ENCODE measurements around the gene ANO3. TPM values are rescaled to one million over a fixed set of nuclear protein-coding genes. Genes with fewer than 3 reads are reported as not detected.

ANO3 gene
- total and polyA plus RNA-seq, 2 experiments from 2014 or later: not detected

DNA sequence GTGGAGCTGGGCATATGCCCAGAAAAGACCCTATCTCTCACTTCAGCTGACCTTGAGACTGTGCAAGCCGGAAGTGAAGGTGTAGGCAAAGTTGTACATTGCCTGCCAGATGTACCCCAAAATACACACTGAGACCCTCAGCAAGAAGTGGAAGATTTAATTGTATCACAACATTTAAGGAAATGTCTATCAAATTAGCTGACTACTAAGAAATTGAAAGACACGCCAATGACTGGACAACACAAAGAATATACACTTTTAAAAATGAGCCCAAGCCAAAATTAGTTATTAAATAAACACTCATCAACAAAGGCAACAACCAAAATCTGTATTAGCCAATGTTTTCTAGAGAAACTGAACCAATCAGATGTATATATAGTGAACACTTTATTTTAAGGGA is 7.7 kb upstream of the ANO3 start (continued):
- TF ChIP-seq, protein P1, sequence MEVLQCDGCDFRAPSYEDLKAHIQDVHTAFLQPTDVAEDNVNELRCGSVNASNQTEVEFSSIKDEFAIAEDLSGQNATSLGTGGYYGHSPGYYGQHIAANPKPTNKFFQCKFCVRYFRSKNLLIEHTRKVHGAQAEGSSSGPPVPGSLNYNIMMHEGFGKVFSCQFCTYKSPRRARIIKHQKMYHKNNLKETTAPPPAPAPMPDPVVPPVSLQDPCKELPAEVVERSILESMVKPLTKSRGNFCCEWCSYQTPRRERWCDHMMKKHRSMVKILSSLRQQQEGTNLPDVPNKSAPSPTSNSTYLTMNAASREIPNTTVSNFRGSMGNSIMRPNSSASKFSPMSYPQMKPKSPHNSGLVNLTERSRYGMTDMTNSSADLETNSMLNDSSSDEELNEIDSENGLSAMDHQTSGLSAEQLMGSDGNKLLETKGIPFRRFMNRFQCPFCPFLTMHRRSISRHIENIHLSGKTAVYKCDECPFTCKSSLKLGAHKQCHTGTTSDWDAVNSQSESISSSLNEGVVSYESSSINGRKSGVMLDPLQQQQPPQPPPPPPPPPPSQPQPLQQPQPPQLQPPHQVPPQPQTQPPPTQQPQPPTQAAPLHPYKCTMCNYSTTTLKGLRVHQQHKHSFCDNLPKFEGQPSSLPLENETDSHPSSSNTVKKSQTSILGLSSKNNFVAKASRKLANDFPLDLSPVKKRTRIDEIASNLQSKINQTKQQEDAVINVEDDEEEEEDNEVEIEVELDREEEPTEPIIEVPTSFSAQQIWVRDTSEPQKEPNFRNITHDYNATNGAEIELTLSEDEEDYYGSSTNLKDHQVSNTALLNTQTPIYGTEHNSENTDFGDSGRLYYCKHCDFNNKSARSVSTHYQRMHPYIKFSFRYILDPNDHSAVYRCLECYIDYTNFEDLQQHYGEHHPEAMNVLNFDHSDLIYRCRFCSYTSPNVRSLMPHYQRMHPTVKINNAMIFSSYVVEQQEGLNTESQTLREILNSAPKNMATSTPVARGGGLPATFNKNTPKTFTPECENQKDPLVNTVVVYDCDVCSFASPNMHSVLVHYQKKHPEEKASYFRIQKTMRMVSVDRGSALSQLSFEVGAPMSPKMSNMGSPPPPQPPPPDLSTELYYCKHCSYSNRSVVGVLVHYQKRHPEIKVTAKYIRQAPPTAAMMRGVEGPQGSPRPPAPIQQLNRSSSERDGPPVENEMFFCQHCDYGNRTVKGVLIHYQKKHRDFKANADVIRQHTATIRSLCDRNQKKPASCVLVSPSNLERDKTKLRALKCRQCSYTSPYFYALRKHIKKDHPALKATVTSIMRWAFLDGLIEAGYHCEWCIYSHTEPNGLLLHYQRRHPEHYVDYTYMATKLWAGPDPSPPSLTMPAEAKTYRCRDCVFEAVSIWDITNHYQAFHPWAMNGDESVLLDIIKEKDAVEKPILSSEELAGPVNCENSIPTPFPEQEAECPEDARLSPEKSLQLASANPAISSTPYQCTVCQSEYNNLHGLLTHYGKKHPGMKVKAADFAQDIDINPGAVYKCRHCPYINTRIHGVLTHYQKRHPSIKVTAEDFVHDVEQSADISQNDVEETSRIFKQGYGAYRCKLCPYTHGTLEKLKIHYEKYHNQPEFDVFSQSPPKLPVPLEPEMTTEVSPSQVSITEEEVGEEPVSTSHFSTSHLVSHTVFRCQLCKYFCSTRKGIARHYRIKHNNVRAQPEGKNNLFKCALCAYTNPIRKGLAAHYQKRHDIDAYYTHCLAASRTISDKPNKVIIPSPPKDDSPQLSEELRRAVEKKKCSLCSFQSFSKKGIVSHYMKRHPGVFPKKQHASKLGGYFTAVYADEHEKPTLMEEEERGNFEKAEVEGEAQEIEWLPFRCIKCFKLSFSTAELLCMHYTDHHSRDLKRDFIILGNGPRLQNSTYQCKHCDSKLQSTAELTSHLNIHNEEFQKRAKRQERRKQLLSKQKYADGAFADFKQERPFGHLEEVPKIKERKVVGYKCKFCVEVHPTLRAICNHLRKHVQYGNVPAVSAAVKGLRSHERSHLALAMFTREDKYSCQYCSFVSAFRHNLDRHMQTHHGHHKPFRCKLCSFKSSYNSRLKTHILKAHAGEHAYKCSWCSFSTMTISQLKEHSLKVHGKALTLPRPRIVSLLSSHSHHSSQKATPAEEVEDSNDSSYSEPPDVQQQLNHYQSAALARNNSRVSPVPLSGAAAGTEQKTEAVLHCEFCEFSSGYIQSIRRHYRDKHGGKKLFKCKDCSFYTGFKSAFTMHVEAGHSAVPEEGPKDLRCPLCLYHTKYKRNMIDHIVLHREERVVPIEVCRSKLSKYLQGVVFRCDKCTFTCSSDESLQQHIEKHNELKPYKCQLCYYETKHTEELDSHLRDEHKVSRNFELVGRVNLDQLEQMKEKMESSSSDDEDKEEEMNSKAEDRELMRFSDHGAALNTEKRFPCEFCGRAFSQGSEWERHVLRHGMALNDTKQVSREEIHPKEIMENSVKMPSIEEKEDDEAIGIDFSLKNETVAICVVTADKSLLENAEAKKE (CRISPR knock-in tag; IDR thresholded peaks at IDR 0.05): no peak
- TF ChIP-seq ZNF114 (CRISPR knock-in tag; IDR thresholded peaks at IDR 0.05): no peak
- no peak for TF ChIP-seq NANOG (IDR thresholded peaks at IDR 0.05; ENCODE audit: borderline replicate concordance)
- TF ChIP-seq POLR2AphosphoS5 (IDR thresholded peaks at IDR 0.05; ENCODE audit: low read depth): no peak
- no peak for TF ChIP-seq STAT1 (IDR thresholded peaks at IDR 0.05; ENCODE audit: unreplicated experiment)
- TF ChIP-seq EZH2phosphoT487 (IDR thresholded peaks at IDR 0.05; ENCODE audit: unreplicated experiment): no peak
- no peak for TF ChIP-seq EZH2 (IDR thresholded peaks at IDR 0.05; ENCODE audit: low read depth, unreplicated experiment)
- TF ChIP-seq, protein P2, sequence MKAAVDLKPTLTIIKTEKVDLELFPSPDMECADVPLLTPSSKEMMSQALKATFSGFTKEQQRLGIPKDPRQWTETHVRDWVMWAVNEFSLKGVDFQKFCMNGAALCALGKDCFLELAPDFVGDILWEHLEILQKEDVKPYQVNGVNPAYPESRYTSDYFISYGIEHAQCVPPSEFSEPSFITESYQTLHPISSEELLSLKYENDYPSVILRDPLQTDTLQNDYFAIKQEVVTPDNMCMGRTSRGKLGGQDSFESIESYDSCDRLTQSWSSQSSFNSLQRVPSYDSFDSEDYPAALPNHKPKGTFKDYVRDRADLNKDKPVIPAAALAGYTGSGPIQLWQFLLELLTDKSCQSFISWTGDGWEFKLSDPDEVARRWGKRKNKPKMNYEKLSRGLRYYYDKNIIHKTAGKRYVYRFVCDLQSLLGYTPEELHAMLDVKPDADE (IDR thresholded peaks at IDR 0.05): no peak

DNA sequence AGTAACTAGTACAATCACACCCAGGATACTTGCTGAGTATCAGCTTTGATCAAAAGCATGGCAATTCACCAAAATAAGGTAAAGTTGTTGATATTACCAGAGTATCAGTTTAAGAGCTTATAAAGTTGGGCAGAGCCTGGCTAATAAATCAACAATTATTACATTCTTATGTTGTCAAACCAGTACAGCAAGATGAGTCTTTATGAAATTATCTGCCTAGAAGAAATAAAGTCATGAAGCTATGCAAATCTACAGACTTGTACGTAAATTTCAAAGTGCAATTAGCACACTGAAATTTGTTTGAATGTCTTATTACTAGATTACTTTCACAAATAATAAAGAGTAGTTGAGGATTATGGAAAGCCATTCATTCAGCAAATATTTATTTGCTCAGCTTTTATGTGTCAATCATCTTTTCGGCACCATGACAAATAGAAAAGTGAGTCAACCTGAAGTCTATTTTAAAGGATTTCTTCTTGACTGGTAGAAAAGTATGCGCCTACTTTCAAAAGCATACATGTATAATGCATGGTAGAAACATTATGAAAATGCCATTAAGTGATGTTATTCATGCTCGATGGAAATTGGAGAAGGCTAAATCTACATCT is 5.0 kb upstream of the ANO3 start:
- Mint-ChIP-seq H3K9me3 (no peaks in the 10 kb centered on the region), H3K36me3 (ENCODE audit: low read depth) (no peaks in the 10 kb centered on the region), H3K4me3 (no peak overlapping the region), H3K27me3 (ENCODE audit: insufficient read depth, low read depth, poor library complexity) (peaks cover 2% of the 10 kb centered on the region), H3K27ac (no peak overlapping the region), H3K4me1 (peaks cover 29% of the 10 kb centered on the region)
- Histone ChIP-seq H3K27me3 (ENCODE audit: insufficient read depth) (no peaks in the 10 kb centered on the region), H3K27ac (ENCODE audit: low read depth) (no peak overlapping the region), H3K9me2 (ENCODE audit: insufficient read depth) (no peaks in the 10 kb centered on the region), H4K20me1 (replicated peaks; ENCODE audit: insufficient read depth) (no peaks in the 10 kb centered on the region), H3K36me3 (ENCODE audit: insufficient read depth) (no peaks in the 10 kb centered on the region), H3F3A (replicated peaks; ENCODE audit: low read depth) (no peaks in the 10 kb centered on the region), H3K4me1 (ENCODE audit: insufficient read depth) (peaks cover 15% of the 10 kb centered on the region; the same call in 1 of the 2 replicates), H3K4me3 (no peak overlapping the region), H2AFZ (no peak overlapping the region), H3K4me2 (no peak overlapping the region), H3K79me2 (replicated peaks; ENCODE audit: insufficient read depth) (no peaks in the 10 kb centered on the region)
- no peak for DNase-seq (ENCODE audit: low spot score)
- ATAC-seq: no peak
- TF ChIP-seq, protein P1 (CRISPR knock-in tag; IDR thresholded peaks at IDR 0.05): no peak

All from GM23338 (cell line).